ENCODE measurements around the gene MITF.

Gene MITF

GRCh38 chr3:69761896-69762767 is 22.9 kb downstream of the MITF start:
- TF ChIP-seq, protein P1, sequence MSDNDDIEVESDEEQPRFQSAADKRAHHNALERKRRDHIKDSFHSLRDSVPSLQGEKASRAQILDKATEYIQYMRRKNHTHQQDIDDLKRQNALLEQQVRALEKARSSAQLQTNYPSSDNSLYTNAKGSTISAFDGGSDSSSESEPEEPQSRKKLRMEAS (IDR thresholded peaks at IDR 0.05; ENCODE audit: low read depth, low read length) = no peak
- no peak for TF ChIP-seq POLR2A (IDR thresholded peaks at IDR 0.05; ENCODE audit: extremely low read depth, insufficient read length)
- no peak for TF ChIP-seq MYC (IDR thresholded peaks at IDR 0.05; ENCODE audit: low read depth, low read length)
- TF ChIP-seq CTCF (IDR thresholded peaks at IDR 0.05; ENCODE audit: low read depth, low read length) = no peak
- no peak for DNase-seq (ENCODE audit: low read depth)
- H3K4me3 ChIP-seq (ENCODE audit: low read depth, low read length) = no peak overlapping the region

GRCh38 chr3:69762768-69763229 is 23.5 kb downstream of the MITF start:
- TF ChIP-seq CTCF (IDR thresholded peaks at IDR 0.05; ENCODE audit: low read depth, low read length) = no peak
- no peak for TF ChIP-seq POLR2A (IDR thresholded peaks at IDR 0.05; ENCODE audit: extremely low read depth, insufficient read length)
- TF ChIP-seq, protein P1 (IDR thresholded peaks at IDR 0.05; ENCODE audit: low read depth, low read length) = no peak
- no peak for TF ChIP-seq MYC (IDR thresholded peaks at IDR 0.05; ENCODE audit: low read depth, low read length)
- H3K4me3 ChIP-seq (ENCODE audit: low read depth, low read length) = no peak overlapping the region
- DNase-seq (ENCODE audit: low read depth) = no peak

- TF ChIP-seq CTCF (IDR thresholded peaks at IDR 0.05; ENCODE audit: low read depth, low read length) (no peak), MYC (IDR thresholded peaks at IDR 0.05; ENCODE audit: low read depth, low read length) (no peak), POLR2A (IDR thresholded peaks at IDR 0.05; ENCODE audit: extremely low read depth, insufficient read length) (no peak)
- TF ChIP-seq, protein P1 (IDR thresholded peaks at IDR 0.05; ENCODE audit: low read depth, low read length) = no peak
- no peak overlapping the region for H3K4me3 ChIP-seq (ENCODE audit: low read depth, low read length)
- no peak for DNase-seq (ENCODE audit: low read depth)
Observed at GRCh38 chr3:69763458-69763857, 24.2 kb downstream of the MITF start.

GRCh38 chr3:69764121-69764741 is 25.0 kb downstream of the MITF start:
- no peak overlapping the region for H3K4me3 ChIP-seq (ENCODE audit: low read depth, low read length)
- TF ChIP-seq, protein P1 (IDR thresholded peaks at IDR 0.05; ENCODE audit: low read depth, low read length) = no peak
- TF ChIP-seq MYC (IDR thresholded peaks at IDR 0.05; ENCODE audit: low read depth, low read length) = no peak
- no peak for TF ChIP-seq CTCF (IDR thresholded peaks at IDR 0.05; ENCODE audit: low read depth, low read length)
- TF ChIP-seq POLR2A (IDR thresholded peaks at IDR 0.05; ENCODE audit: extremely low read depth, insufficient read length) = no peak
- DNase-seq (ENCODE audit: low read depth) = peak; percentile 44

- no peak overlapping the region for H3K4me3 ChIP-seq (ENCODE audit: low read depth, low read length)
- TF ChIP-seq, protein P1 (IDR thresholded peaks at IDR 0.05; ENCODE audit: low read depth, low read length) = no peak
- TF ChIP-seq CTCF (IDR thresholded peaks at IDR 0.05; ENCODE audit: low read depth, low read length) (no peak), POLR2A (IDR thresholded peaks at IDR 0.05; ENCODE audit: extremely low read depth, insufficient read length) (no peak), MYC (IDR thresholded peaks at IDR 0.05; ENCODE audit: low read depth, low read length) (no peak)
- no peak for DNase-seq (ENCODE audit: low read depth)
Observed at GRCh38 chr3:69764861-69765260, 25.6 kb downstream of the MITF start.
